Activated naive CD8-positive, alpha-beta T cell treated with anti-CD3 and anti-CD28 coated beads for 36 hours (primary cell): ENCODE data around the gene RNF223. TPM values are rescaled to one million over a fixed set of nuclear protein-coding genes. Genes with fewer than 3 reads are reported as not detected.
A peak's percentile ranks its signal among the peaks of the same experiment; 100 is the strongest.
"Not testable (repeated sequence)": the region's sequence is repeated elsewhere in the genome, so short reads cannot be mapped to it uniquely, and the experiment has no call there.

Experiments used
- DNase-seq: peaks from one replicate; pipeline ENCODE4 v3.0.0; 2021
- H3K27ac Mint-ChIP-seq: one replicate; pipeline ENCODE4 v1.8.0; 2022; ENCODE audit warnings: mild to moderate bottlenecking, moderate library complexity, mixed read lengths
- H3K27me3 Mint-ChIP-seq: one replicate; pipeline ENCODE4 v1.8.0; 2022; ENCODE audit warnings: mild to moderate bottlenecking, mixed read lengths
- H3K36me3 Mint-ChIP-seq: one replicate; pipeline ENCODE4 v1.8.0; 2021; ENCODE audit warnings: mild to moderate bottlenecking, mixed read lengths
- H3K4me1 Mint-ChIP-seq: one replicate; pipeline ENCODE4 v1.8.0; 2021; ENCODE audit warnings: mixed read lengths
- H3K4me3 Mint-ChIP-seq: one replicate; pipeline ENCODE4 v1.8.0; 2022; ENCODE audit warnings: mild to moderate bottlenecking, moderate library complexity, mixed read lengths
- H3K9me3 Mint-ChIP-seq: one replicate; pipeline ENCODE4 v1.8.0; 2022; ENCODE audit warnings: mixed read lengths
- total RNA-seq, 2 experiments: library from RNA; stranded (reverse); gene quantifications; one replicate each; pipeline ENCODE4 v1.2.3, GENCODE V29; 2021

RNF223 gene
- total RNA-seq, 2 experiments from 2014 or later, result not detected

GRCh38 chr1:1032424-1032823 lies 41.7 kb downstream of the RNF223 start:
- Mint-ChIP-seq H3K27me3 (peaks cover 3% of the 10 kb centered on the region), H3K27ac (peak overlapping the region; percentile 38), H3K4me1 (peaks cover 12% of the 10 kb centered on the region), H3K36me3 (peaks cover 2% of the 10 kb centered on the region), H3K9me3 (no peaks in the 10 kb centered on the region), H3K4me3 (peak overlapping the region; percentile 32)
- no peak for DNase-seq

- Mint-ChIP-seq H3K27ac (no peak overlapping the region), H3K36me3 (peaks cover 2% of the 10 kb centered on the region), H3K4me1 (peaks cover 12% of the 10 kb centered on the region)
These were observed 42.4 kb downstream of the RNF223 start for GRCh38 chr1:1031659-1032235.

GRCh38 chr1:1030867-1031658 lies 43.0 kb downstream of the RNF223 start:
- not testable (repeated sequence) for H3K36me3 Mint-ChIP-seq, H3K9me3 Mint-ChIP-seq, H3K4me3 Mint-ChIP-seq, H3K27ac Mint-ChIP-seq, DNase-seq, H3K27me3 Mint-ChIP-seq
- H3K4me1 Mint-ChIP-seq, result peaks cover 12% of the 10 kb centered on the region

More at GRCh38 chr1:1031659-1032235, 42.4 kb downstream of the RNF223 start:
- Mint-ChIP-seq H3K9me3 (no peaks in the 10 kb centered on the region), H3K27me3 (peaks cover 3% of the 10 kb centered on the region), H3K4me3 (no peak overlapping the region)
- no peak for DNase-seq

GRCh38 chr1:1027791-1028190 lies 46.3 kb downstream of the RNF223 start:
- Mint-ChIP-seq H3K9me3 (no peaks in the 10 kb centered on the region), H3K4me1 (peaks cover 7% of the 10 kb centered on the region), H3K36me3 (no peaks in the 10 kb centered on the region), H3K4me3 (no peak overlapping the region), H3K27me3 (peaks cover 3% of the 10 kb centered on the region), H3K27ac (no peak overlapping the region)
- no peak for DNase-seq

- no peak for DNase-seq
These were observed 47.3 kb downstream of the RNF223 start for GRCh38 chr1:1026599-1027413.

GRCh38 chr1:1025730-1026129 lies 48.4 kb downstream of the RNF223 start:
- H3K4me1 Mint-ChIP-seq, result no peaks in the 10 kb centered on the region
- no peaks in the 10 kb centered on the region for H3K9me3 Mint-ChIP-seq
- no peak for DNase-seq
- H3K4me3 Mint-ChIP-seq, result no peak overlapping the region
- H3K27ac Mint-ChIP-seq, result no peak overlapping the region
- H3K27me3 Mint-ChIP-seq, result peaks cover 4% of the 10 kb centered on the region
- no peaks in the 10 kb centered on the region for H3K36me3 Mint-ChIP-seq

More at GRCh38 chr1:1026599-1027413, 47.3 kb downstream of the RNF223 start:
- Mint-ChIP-seq H3K27me3 (peaks cover 4% of the 10 kb centered on the region), H3K4me3 (no peak overlapping the region), H3K4me1 (no peaks in the 10 kb centered on the region), H3K27ac (no peak overlapping the region), H3K36me3 (no peaks in the 10 kb centered on the region), H3K9me3 (no peaks in the 10 kb centered on the region)

GRCh38 chr1:1024771-1025699 lies 49.1 kb downstream of the RNF223 start:
- H3K9me3 Mint-ChIP-seq, result no peaks in the 10 kb centered on the region
- no peak overlapping the region for H3K4me3 Mint-ChIP-seq
- H3K27me3 Mint-ChIP-seq, result peaks cover 4% of the 10 kb centered on the region
- no peak overlapping the region for H3K27ac Mint-ChIP-seq
- no peaks in the 10 kb centered on the region for H3K36me3 Mint-ChIP-seq
- H3K4me1 Mint-ChIP-seq, result no peaks in the 10 kb centered on the region
- DNase-seq, result no peak

- Mint-ChIP-seq H3K27ac (no peak overlapping the region), H3K9me3 (no peaks in the 10 kb centered on the region), H3K4me3 (no peak overlapping the region), H3K27me3 (peaks cover 4% of the 10 kb centered on the region), H3K4me1 (no peaks in the 10 kb centered on the region), H3K36me3 (no peaks in the 10 kb centered on the region)
- DNase-seq, result no peak
These were observed 49.8 kb downstream of the RNF223 start for GRCh38 chr1:1024149-1024770.

GRCh38 chr1:1023700-1024099 lies 50.4 kb downstream of the RNF223 start:
- no peak for DNase-seq
- H3K4me3 Mint-ChIP-seq, result no peak overlapping the region
- peaks cover 4% of the 10 kb centered on the region for H3K27me3 Mint-ChIP-seq

GRCh38 chr1:1022302-1023009 lies 51.6 kb downstream of the RNF223 start:
- Mint-ChIP-seq H3K36me3 (no peaks in the 10 kb centered on the region), H3K27ac (no peak overlapping the region), H3K9me3 (no peaks in the 10 kb centered on the region), H3K27me3 (peaks cover 4% of the 10 kb centered on the region), H3K4me1 (no peaks in the 10 kb centered on the region), H3K4me3 (no peak overlapping the region)
- DNase-seq, result no peak

More at GRCh38 chr1:1023700-1024099, 50.4 kb downstream of the RNF223 start:
- H3K4me1 Mint-ChIP-seq, result no peaks in the 10 kb centered on the region
- H3K27ac Mint-ChIP-seq, result no peak overlapping the region
- no peaks in the 10 kb centered on the region for H3K9me3 Mint-ChIP-seq
- no peaks in the 10 kb centered on the region for H3K36me3 Mint-ChIP-seq

- Mint-ChIP-seq H3K4me1 (peaks cover 4% of the 10 kb centered on the region), H3K9me3 (no peaks in the 10 kb centered on the region), H3K27me3 (peaks cover 4% of the 10 kb centered on the region), H3K27ac (no peak overlapping the region), H3K4me3 (no peak overlapping the region), H3K36me3 (peaks cover 3% of the 10 kb centered on the region)
- DNase-seq, result no peak
These were observed 52.2 kb downstream of the RNF223 start for GRCh38 chr1:1021920-1022259.

- H3K4me1 Mint-ChIP-seq, result peaks cover 4% of the 10 kb centered on the region
- no peak for DNase-seq
- H3K27ac Mint-ChIP-seq, result no peak overlapping the region
- H3K36me3 Mint-ChIP-seq, result peaks cover 3% of the 10 kb centered on the region
- peaks cover 4% of the 10 kb centered on the region for H3K27me3 Mint-ChIP-seq
- H3K9me3 Mint-ChIP-seq, result no peaks in the 10 kb centered on the region
- H3K4me3 Mint-ChIP-seq, result peak overlapping the region; percentile 40
These were observed 52.8 kb downstream of the RNF223 start for GRCh38 chr1:1021010-1021919.
